Tibial nerve (tissue), 4 donors: Measurements from ENCODE around the gene TAPT1. TPM values are rescaled to one million over a fixed set of nuclear protein-coding genes. Genes with fewer than 3 reads are reported as not detected.

ENCODE experiments used
- DNase-seq, 2 donors: peaks; one replicate each; pipeline ENCODE4 v3.0.0-alpha.2; 2019; ENCODE audit warnings: low spot score in 2 of 2
- H3K27ac ChIP-seq, 4 donors: fragments of 200-600 bp; sonication (generic) in 3 of 4; one replicate each; pipeline ENCODE4 v1.5.1; 2017 to 2019; ENCODE audit warnings: mild to moderate bottlenecking in 1 of 4
- H3K27me3 ChIP-seq, 2 donors: fragments of 200-600 bp; sonication (generic) in 1 of 2; one replicate each; pipeline versions ENCODE4 v1.5.1 to v1.6.0; 2017 to 2019
- H3K36me3 ChIP-seq, 3 donors: fragments of 200-600 bp; sonication (generic); one replicate each; pipeline ENCODE4 v1.5.1; 2018 to 2019
- H3K4me1 ChIP-seq, 4 donors: fragments of 200-600 bp; sonication (generic) in 3 of 4; one replicate each; pipeline ENCODE4 v1.5.1; 2017 to 2019
- H3K4me3 ChIP-seq, 4 donors: fragments of 200-600 bp; sonication (generic) in 3 of 4; one replicate each; pipeline ENCODE4 v1.5.1; 2017 to 2019; ENCODE audit warnings: mild to moderate bottlenecking in 1 of 4, moderate library complexity in 1 of 4
- H3K9me3 ChIP-seq, 4 donors: fragments of 200-600 bp; sonication (generic) in 3 of 4; one replicate each; pipeline ENCODE4 v1.5.1; 2017 to 2019
- CTCF ChIP-seq, 5 experiments: fragments of 200-600 bp in 3 of 5; fragments of 450-650 bp in 2 of 5; sonication (generic) in 3 of 5; IDR thresholded peaks; one replicate each; pipeline ENCODE4 v1.5.1; 2016 to 2019; ENCODE audit warnings: antibody characterized with exemption in 5 of 5, mild to moderate bottlenecking in 3 of 5, moderate library complexity in 2 of 5
- EP300 ChIP-seq, 2 donors: sonication (generic); formaldehyde crosslinking; IDR thresholded peaks; one replicate each; pipeline ENCODE4 v1.6.1; 2017; ENCODE audit warnings: antibody characterized with exemption in 2 of 2, mild to moderate bottlenecking in 1 of 2
- POLR2A ChIP-seq, 2 donors: fragments of 450-650 bp; IDR thresholded peaks; one replicate each; pipeline ENCODE4 v1.6.1; 2017; ENCODE audit warnings: antibody characterized with exemption in 2 of 2, mild to moderate bottlenecking in 2 of 2, moderate library complexity in 2 of 2
- WGBS, 2 donors: methylation state at CpG; one replicate each; pipeline ENCODE4 v1.1.5; 2018; 5-methylcytosine and 5-hydroxymethylcytosine counted together
- total RNA-seq, 4 donors: library from RNA; depleted of rRNA; stranded (reverse); fragments of >200 nt; gene quantifications; one replicate each; pipeline ENCODE4 v1.1.0, GENCODE V29; 2016

TAPT1 gene
- total RNA-seq, 4 donors from 2014 or later: 21.3 to 41.3 (median 37.5) TPM

GRCh38 chr4:16224264-16225166 is 1.8 kb downstream of the TAPT1 start:
- Histone ChIP-seq H3K9me3 (no peaks in the 10 kb centered on the region), H3K27ac (peak overlapping the region in 2 of 4 donors; percentile 92 to 97)
- WGBS, 2 donors: 51 to 54% methylated on average over 6 of the region's 6 CpGs

GRCh38 chr4:16222957-16223527 is 3.2 kb downstream of the TAPT1 start:
- Histone ChIP-seq H3K9me3 (no peaks in the 10 kb centered on the region), H3K27me3 (no peaks in the 10 kb centered on the region), H3K4me1 (peaks cover 0 to 43% (median 31%) of the 10 kb centered on the region in 4 donors), H3K36me3 (peaks cover 0 to 8% (median 0%) of the 10 kb centered on the region in 3 donors), H3K27ac (no peak overlapping the region), H3K4me3 (no peak overlapping the region)
- no peak for DNase-seq
- TF ChIP-seq POLR2A (IDR thresholded peaks at IDR 0.05) (no peak), CTCF (IDR thresholded peaks at IDR 0.05) (no peak), EP300 (IDR thresholded peaks at IDR 0.05) (no peak)

More at GRCh38 chr4:16224264-16225166, 1.8 kb downstream of the TAPT1 start:
- TF ChIP-seq POLR2A (IDR thresholded peaks at IDR 0.05) (no peak), CTCF (IDR thresholded peaks at IDR 0.05) (no peak), EP300 (IDR thresholded peaks at IDR 0.05) (no peak)
- DNase-seq: no peak
- Histone ChIP-seq H3K4me1 (peaks cover 0 to 48% (median 32%) of the 10 kb centered on the region in 4 donors), H3K4me3 (peak overlapping the region in 2 of 4 donors; percentile 89 to 92), H3K36me3 (peaks cover 0 to 4% (median 0%) of the 10 kb centered on the region in 3 donors), H3K27me3 (no peaks in the 10 kb centered on the region)

- Histone ChIP-seq H3K4me3 (no peak overlapping the region), H3K36me3 (peaks cover 0 to 10% (median 0%) of the 10 kb centered on the region in 3 donors), H3K27ac (no peak overlapping the region), H3K9me3 (no peaks in the 10 kb centered on the region), H3K27me3 (no peaks in the 10 kb centered on the region), H3K4me1 (peaks cover 0 to 39% (median 19%) of the 10 kb centered on the region in 4 donors)
- TF ChIP-seq EP300 (IDR thresholded peaks at IDR 0.05) (no peak), POLR2A (IDR thresholded peaks at IDR 0.05) (no peak), CTCF (IDR thresholded peaks at IDR 0.05) (no peak)
- DNase-seq: no peak
These were observed 7.3 kb downstream of the TAPT1 start for GRCh38 chr4:16218950-16219349.

- Histone ChIP-seq H3K27me3 (no peaks in the 10 kb centered on the region), H3K4me3 (no peak overlapping the region), H3K9me3 (no peaks in the 10 kb centered on the region), H3K27ac (no peak overlapping the region), H3K4me1 (peaks cover 0 to 28% (median 7%) of the 10 kb centered on the region in 4 donors), H3K36me3 (peaks cover 0 to 23% (median 0%) of the 10 kb centered on the region in 3 donors)
- WGBS, 2 donors: 82 to 85% methylated on average over 6 of the region's 6 CpGs
- DNase-seq: no peak
- TF ChIP-seq POLR2A (IDR thresholded peaks at IDR 0.05) (no peak), CTCF (IDR thresholded peaks at IDR 0.05) (no peak), EP300 (IDR thresholded peaks at IDR 0.05) (no peak)
These were observed 8.8 kb downstream of the TAPT1 start for GRCh38 chr4:16217300-16218051.
